ENCODE data around the gene VPS54.

VPS54 gene

DNA sequence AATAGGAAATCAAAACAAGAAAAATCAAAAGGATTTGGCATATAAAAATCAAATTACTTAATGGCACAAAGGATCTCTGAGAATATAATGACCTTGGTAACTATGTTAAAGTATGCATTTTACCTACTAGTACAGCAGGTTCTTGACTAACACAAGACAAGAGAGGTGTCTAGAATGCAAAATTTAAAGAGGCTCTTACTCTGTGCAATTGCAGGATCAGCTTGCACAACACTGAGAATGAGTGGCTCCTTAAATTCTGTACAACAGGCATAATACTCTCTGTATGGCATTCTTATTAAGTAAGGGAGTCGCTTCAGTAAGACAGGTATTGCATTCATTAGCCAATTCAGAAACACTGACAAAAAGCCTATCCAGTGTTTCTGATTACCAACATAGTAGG, 104.9 kb downstream of the VPS54 start:
- no peak for DNase-seq (ENCODE audit: low spot score)

GRCh38 chr2:63903003-63903402, 116.2 kb downstream of the VPS54 start:
- DNase-seq (ENCODE audit: low spot score) = no peak

- DNase-seq (ENCODE audit: low spot score) = no peak
Observed at GRCh38 chr2:63902149-63902548, 117.1 kb downstream of the VPS54 start.

DNA sequence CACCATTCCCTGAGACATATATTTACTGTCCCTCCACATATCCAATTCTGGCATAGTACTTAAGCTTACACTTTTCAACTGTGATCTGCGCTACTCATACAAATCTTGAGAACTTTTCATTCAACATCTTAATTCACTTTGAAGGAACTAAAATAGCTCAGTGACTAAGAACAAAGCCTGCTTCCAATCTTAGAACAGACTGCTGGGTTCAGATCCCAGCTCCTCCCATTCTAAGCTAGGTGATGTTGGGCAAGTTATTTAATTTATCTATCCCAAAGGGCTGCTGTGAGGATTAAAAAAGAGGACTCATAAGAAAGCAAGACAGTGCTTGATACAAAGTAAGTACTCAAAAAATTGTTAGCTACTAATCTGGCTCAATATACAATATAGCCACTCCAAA, 119.6 kb downstream of the VPS54 start:
- DNase-seq (ENCODE audit: low spot score) = no peak

- DNase-seq (ENCODE audit: low spot score) = no peak
Observed at GRCh38 chr2:63898839-63899238, 120.4 kb downstream of the VPS54 start.

GRCh38 chr2:63894167-63894566, 125.1 kb downstream of the VPS54 start:
- DNase-seq (ENCODE audit: low spot score) = no peak

DNA sequence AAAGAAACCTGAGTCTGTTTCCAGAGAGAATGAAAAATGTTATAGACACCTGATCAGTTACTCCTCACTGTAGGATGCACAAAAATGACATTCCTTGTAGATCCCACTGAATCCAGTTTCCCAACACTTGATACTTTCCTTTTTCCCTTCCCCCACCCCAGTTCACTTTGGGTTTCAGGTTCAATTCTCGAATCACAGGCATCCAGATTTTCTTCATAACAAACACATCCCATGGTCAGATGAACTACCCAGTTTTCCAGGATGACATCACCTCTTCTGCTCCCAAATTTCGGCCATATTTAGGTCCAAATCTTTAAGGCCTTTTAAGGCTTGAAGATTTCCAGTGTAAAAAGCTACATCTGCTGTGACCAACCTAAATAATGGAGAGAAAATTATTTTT, 126.1 kb downstream of the VPS54 start:
- DNase-seq (ENCODE audit: low spot score) = no peak

DNA sequence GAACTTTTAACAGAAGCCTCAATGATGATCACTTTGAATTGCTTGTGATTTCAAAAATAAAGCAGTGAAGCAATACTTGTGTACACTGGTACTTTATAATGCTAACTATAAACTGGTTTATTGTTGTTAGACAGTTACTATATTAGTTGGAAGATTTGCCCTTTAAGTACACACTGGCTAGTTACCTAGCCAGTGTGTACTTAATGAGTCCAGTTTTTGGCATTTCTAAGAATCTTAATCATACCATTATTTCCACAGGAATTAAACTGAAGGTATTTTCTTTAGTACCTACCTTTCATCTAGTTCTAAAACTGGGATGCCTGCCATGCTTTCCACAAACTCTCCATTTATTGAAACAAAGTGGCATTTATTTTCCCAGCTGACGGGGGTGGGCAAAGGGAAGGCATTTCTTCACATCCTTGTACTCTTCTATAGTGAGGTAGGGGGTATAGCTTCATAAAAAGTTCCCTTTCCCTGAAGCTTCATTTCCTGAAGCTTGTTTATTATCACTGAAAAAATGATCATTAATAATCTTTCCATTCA, 127.7 kb downstream of the VPS54 start:
- peak; percentile 51 for DNase-seq (ENCODE audit: low spot score)

GRCh38 chr2:63890678-63891077, 128.6 kb downstream of the VPS54 start:
- DNase-seq (ENCODE audit: low spot score) = no peak

DNA sequence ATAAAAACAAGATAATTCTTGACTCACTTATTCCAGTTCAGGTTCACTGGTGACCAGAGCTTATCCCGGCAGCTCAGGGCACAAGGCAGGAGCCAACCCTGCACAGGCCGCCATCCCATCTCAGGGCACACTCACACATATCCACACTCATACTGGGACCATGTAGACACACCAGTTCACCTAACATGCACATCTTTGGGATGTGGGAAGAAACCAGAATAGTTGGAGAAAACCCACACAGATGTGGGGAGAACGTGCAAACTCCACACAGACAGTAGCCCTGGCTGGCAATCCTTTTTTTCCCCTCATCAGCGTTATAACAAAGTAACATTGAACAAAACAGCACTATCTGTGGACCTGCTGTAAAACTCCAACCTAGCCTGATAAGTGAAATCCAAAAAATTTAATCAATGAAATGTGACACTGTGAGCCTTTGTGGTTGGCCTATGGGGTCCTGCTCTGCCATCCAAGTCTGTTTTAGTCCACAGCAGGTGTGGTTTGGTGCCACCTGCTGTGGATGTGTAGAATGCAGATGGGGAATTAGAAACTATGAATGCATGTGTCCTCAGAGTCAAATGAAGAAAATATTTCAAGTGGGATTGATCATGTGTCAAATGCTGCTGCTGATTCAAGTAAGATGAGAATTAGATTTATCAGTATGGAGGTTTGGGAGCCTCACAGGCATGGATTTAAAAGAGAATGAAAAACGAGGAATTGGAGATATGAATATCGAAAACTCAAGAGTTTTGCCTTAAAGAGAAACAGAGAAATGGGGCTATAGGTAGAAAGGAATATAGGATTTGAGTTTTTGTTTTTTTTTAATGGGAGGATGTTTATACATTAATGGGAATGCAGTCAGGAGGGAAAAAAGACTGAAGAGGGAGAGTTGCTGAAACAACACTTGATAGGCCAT, 130.5 kb downstream of the VPS54 start:
- peak; percentile 57 for DNase-seq (ENCODE audit: low spot score)

- no peak for DNase-seq (ENCODE audit: low spot score)
Observed at GRCh38 chr2:63888053-63888452, 131.2 kb downstream of the VPS54 start.

- no peak for DNase-seq (ENCODE audit: low spot score)
Observed at GRCh38 chr2:63886445-63886844, 132.8 kb downstream of the VPS54 start.

GRCh38 chr2:63882395-63883105, 136.7 kb downstream of the VPS54 start:
- no peak for DNase-seq (ENCODE audit: low spot score)

DNA sequence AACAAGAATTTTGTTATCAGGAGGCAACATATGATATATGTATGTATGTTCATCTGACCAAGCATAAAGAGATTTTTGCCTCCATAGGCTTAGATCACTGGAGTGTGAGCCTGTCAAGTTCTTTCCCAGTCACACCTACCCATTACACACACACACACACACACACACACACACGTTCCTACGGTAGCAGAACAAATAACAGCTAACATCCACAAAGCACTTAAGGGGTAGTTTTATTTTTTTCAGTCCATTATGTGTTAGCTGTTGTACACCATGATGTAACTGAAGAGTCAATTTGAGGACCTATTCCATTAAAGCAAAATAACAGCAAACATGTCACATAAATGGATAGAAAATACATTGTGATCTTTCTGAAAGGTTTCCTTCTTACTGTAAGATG, 138.0 kb downstream of the VPS54 start:
- DNase-seq (ENCODE audit: low spot score) = no peak

GRCh38 chr2:63880625-63881024, 138.6 kb downstream of the VPS54 start:
- no peak for DNase-seq (ENCODE audit: low spot score)

DNA sequence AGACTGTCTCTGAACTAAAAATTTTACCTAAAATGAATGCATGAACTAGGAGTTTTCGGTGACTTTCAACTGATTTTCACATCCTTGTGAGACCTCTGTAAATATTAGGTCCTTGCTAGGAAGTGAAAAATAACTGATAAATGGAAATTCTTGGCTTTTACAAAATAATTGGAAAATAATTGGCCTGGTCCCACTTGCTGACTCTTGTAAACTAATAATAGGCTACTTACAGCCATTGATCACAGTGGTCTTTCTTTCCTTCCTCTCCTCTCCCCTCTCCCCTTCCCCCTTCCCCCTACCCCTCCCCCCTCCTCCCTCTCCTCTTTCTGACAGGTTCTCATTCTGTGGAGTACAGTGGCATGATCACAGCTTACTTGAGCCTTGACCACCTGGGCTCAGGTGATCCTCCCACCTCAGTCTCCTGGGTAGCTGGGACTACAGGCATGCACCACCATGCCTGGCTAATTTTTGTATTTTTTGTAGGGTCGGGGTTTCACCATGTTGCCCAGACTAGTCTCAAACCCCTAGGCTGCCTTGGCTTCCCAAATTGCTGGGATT, 139.3 kb downstream of the VPS54 start:
- DNase-seq (ENCODE audit: low spot score) = no peak

GRCh38 chr2:63878486-63878885, 140.7 kb downstream of the VPS54 start:
- DNase-seq (ENCODE audit: low spot score) = no peak

DNA sequence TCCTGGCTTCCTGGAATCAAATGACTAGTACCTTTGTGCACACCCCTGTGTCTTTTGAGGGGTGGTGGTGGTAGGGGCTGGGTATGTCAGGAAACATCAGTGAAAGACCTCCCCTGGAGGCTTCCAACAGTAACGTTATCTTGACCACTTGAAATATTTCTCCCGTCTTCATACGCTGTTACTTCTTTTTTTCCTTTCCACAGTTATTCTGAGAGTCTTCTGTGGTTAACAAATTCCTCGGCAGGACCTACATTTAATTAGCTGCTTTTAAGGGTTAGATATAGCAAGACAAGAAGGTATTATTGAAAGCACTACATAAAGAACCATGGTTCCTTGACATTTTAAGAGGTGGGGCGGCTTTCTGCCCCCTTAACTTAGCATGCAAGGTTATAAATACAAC, 142.9 kb downstream of the VPS54 start:
- no peak for DNase-seq (ENCODE audit: low spot score)

DNA sequence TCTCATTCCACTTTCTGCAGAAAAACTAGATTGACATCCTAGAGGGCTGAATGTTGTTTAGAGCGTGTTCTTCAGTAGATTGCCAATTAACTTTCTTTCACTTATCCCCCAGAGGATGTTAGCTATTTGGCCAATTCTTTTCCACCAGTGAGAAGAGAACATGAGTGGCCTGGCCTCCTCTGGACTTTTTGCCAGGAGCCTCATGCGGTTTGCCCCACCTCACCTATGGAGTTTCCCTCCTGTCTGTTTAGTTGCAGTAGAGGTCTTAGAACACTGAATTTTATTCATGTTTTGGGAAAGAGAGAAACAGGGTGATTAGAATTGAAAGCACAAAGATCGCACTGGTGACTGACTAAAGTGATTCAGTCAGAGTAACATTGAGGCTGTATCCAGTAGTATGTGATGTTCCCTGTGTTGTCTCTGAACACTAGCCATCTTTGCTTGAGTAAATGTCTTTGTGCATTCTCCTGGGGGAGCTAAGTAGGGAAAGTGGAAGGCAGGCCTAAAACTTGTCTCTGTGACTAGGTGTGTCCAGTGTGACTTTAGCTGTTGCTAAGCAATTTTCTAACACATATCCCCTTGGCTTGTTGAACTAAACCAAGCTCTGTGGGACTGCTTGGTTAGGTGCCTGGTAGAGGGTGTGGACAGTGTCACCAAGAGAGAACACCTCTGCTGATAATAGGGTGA, 143.5 kb downstream of the VPS54 start:
- DNase-seq (ENCODE audit: low spot score) = no peak

GRCh38 chr2:63875131-63875527, 144.1 kb downstream of the VPS54 start:
- no peak for DNase-seq (ENCODE audit: low spot score)

DNA sequence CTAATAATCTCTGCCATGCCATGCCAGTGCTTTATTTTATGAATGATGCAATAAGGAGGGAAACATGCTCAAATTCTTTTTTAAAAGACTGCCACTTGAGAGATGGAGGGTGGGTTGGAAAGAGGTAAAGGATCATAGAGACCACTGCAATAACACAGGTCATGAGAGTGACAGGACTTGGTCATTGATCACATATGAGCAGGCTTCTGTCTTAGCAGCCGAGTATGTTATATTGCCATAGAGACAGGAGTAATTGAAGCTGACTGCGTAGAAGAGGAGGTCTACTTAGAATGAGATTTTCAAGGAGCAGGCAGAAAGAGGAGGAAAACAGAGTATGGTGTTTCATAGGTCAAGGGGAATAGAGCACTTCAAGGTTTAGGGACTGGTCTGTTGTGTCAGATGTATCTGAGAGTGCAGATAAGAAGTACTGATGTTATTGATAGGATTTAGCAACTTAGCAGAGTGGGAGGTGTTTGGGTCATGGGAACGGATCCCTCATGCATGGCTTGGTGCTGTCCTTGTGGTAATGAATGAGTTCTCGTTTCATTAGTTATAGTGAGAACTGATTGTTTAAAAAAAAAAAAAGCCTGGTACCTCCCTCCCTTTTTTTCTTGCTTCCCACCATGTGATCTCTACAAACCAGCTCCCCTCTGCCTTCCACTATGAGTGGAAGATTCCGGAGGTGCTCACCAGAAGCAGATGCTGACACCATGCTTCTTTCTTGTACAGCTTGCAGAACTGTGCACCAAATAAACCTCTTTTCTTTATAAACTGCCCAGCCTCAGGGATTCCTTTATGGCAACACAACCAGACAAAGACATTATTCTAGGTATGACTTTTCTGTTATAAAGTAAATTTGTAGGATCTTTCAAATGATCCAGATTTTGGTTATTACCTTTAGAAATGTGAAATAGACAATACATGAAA, 144.8 kb downstream of the VPS54 start:
- DNase-seq (ENCODE audit: low spot score) = no peak

All from globus pallidus (tissue), 1 donor.